Measurements from ENCODE around the gene RETSAT.
"Not testable (repeated sequence)": the region's sequence is repeated elsewhere in the genome, so short reads cannot be mapped to it uniquely, and the experiment has no call there.

The RETSAT gene

DNA sequence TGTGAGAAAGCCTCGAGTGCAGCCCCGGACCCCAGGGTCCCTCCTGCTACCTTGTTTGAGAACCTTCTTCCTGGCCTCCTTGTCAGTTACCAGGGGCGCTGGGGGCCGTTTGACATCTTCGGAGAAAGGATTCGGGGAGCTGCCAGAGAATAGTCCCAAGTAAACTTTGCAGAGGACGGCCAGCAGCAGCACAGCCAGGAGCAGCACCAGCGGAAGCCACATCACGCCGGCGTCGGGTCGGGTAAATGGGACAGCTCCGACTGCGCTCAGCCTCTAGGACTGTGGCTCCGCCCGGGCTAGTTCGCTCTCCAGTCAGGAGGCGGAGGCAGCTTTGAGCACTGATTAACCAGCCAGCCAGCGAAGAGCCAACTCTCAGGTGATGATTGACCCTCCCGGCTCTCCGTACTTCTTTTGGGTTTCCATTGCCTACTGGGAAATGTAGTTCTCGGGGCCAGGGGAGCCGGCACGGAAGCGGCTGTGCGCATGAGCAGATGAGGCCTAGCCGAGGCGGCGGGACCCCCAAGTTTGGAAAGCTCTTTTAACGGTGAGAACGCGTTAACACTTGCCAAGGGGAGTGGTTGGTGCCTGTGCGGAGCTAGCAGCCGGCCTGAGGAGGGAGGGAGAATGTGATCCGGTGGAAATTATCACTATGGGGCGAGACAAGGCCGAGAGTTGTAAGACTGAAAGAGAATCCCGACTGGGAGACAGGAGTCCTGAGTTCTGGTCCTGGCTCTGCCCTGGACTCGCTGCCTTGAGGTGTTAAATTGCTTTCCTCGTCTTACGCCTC, at the start of gene RETSAT, which contains the start of gene ELMOD3:
Gene RETSAT, minus strand, starts transcription at position 243 of the 787 bp plus-strand sequence. Its CDS starts 21 bp downstream, at position 222.
Gene ELMOD3, plus strand, starts transcription at position 484 of the 787 bp plus-strand sequence. CDS start 2,430 bp downstream, outside the sequence.
- peak; percentile 70 to 98 (median 94) for DNase-seq

DNA sequence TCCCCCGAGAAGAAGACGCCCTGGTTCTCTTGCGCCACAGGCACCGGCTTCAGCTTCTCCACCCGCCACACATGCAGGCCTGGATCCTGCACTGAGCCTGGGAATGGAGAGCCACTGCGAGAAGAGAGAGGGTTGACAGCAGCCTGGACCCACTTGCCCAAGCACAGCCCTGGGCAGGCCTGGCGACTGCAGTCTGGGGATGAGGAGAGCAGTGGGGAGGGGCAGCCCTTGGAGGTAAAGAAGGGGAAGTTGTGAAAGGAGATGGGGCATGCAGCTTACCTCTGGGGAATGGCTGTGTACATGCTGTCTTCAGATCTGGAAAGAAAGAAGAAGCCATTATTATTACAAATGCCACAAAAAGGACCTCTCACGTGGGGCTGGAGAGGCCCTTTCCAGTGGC, 47.5 kb upstream of the RETSAT start:
- DNase-seq = no peak

DNA sequence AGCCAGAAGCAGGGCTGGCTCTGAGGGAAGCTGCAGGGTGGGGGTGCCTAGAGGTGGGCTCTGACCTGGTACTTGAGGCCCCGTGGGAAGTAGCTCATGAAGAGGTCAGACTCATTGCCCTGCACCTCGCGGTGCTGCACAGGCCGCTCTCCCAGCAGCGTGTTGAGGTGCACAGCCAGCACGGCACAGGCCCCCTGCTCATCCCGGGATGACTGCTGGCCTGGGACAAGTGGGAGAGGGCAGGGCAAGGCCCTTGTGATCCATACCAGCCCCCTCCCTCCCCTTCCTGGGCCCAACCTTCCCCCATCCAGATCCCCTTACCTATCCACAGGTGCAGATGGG, 47.1 kb upstream of the RETSAT start:
- DNase-seq = no peak

DNA sequence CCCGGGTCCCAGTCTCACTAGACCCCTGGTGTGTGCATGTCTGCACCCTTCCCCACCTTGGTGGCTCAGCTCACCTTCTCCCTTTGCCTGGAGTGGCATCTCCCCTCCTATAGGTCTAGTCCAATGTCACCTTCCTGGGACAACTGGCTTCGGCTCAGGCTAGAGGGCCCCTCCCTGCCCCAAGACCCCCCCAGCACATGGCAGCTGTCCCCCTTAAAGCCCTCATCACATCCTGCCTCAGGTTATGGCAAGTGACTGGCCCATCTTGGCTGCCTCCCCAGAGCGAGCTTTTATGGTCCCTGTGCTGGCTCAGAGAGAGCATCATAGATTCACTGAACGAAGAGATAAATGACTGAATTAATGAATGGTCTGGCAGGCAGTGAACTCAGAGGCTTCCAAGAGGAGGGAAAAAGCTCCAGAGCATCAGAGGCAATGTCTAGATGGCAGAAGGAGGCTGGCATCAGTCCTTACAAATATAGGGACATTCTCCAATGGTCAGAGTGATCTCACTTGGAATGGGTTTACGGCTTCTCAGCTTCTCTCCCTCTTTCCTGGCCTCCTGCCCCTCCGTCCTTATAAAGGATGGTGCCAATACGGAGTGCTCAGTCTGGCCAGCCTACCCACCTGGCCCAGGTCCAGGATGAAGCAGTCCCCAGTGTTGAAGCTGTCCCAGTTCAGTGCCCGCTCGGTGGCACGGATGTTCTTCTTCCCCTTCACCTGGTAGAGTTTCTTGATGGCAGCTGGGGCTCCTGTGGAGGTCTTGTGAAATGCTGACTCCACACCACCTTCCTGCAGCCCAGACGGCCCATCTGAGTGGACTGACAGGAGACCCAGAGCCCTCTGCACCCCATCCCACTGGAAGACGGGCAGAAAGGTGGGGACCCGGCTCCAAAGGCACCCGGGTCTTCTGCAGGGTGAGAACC, 46.5 kb upstream of the RETSAT start:
- peak in 4 of 14 donors; percentile 59 to 88 (median 72) for DNase-seq

DNA sequence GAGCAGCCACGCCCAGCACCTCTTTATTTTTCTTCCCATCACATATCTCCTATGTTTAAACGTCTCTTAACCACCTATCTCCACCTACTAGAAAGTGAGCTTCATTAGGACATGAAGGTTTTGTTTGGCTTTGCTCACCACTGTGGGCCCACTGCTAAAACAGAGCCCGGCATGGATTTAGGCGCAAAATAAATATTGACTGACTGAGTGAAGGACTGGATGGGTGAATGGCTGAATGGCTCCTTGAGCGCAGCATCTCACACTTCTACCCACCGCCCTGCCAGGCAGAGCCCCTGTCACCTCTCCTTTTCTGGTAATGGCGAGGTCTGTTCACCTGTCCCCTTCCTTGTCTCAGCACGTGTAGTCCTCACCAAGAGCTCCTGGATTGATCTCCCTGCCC, 45.7 kb upstream of the RETSAT start:
- no peak for DNase-seq

DNA sequence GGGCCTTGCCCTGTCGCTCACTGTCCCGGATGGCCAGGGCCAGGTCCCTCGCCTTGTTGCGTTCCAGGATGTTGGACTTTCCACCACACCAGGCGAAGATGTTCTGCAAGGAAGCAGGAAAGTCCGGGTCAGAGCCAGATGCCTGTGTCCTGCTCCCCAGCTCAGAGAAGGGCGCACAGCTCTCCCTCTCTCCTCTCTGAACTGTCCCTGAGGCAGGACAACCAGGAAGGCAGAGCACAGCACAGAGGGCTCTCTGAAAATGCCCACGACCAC, 44.8 kb upstream of the RETSAT start:
- no peak for DNase-seq

DNA sequence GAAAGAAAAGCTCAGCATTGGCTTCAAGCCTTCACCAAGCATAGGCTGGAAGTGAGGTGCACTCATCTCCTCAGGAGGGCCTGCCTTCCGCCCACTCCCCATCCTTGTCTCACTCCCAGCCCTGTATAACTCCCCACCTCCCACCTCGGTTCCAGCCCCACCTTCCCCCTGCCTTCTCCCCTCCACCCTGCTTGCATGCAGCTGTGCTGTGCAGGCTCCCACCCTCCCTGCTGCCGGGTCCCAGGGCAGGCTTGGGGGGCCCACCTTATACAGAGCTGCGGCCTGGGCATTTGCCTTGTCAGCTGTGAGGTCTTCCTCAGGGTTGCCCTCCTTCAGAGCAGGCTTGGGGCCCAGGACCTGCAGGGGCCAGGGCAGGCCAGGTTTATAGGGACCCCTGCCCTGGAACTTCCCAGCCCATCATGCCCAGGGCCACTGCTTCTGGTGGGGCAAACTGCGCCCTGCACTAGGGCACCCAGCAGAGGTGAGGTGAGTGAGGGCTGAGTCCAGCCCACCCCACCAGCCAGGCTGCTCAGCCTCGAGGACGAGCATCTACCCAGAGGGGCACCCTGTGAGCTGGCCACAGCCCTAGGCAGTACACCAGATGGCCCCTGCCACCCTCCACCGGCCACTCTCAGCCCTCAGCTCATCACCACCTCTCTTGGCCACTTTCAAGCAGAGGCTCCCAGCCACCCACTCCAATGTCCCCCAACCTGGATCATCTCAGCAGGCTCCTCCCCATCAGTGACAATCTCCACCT, 44.3 kb upstream of the RETSAT start:
- no peak for DNase-seq

DNA sequence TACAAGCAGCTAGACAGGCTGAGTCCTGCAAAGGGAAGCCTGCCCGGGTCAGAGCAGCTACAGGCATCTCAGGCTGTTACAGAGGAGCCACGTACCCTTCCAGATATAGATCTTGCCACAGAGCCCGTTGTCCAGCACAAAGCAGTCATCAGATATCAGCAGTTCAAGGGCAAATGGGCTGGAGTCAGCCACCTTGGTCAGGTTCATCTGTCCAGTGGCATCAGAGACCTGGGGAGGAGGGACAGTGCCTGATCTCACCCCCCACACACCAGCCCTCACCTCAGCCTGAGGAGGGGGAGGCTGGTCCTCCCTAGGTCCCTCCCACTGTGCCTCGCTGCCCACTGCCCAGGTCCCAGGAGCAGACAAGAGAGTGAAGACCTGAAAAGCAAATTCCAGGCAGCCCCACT, 43.6 kb upstream of the RETSAT start:
- no peak for DNase-seq

DNA sequence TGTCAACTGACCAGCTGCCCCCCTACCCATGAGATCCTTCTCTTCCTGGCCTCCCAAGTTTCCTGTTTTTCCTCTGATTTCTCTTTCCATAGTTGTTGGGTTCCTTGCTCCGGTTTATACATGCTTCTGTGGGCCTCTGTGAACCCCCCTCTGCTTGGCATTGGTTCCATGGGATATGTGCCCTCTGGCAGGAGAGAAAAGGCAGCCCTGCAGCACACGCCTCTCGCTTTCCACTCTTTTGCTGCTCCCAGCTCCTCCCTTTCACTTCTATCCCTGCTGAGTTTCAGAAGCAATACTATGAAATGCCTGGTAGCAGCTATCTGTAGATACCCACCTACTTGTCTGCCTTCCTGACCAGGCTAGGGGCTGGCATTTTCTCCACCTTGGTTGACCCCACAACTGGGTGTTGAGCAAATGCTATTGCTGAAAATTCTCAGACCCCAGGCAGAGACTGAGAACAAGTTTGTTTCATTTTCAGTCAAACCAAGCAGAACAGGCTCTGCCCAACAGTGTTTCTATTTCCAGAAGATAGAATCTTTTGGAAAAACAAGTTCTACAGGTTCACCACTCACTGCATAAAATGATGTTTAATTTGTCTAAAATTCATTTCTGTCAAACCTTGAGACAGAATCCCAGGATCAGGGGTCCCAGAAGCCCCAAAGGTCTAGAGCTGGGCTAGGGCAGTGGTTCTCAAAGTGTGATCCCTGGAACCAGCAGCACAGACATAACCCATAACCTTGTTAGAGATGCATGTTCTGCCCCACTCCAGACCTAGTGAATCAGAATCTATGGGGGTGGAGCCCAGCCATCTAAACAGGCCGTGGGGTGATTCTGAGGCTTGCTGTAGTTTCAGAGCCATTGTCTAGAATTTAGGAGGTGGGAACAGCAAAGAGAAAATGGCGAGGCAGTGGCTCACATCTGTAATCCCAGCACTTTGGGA, 42.5 kb upstream of the RETSAT start:
- DNase-seq = no peak

DNA sequence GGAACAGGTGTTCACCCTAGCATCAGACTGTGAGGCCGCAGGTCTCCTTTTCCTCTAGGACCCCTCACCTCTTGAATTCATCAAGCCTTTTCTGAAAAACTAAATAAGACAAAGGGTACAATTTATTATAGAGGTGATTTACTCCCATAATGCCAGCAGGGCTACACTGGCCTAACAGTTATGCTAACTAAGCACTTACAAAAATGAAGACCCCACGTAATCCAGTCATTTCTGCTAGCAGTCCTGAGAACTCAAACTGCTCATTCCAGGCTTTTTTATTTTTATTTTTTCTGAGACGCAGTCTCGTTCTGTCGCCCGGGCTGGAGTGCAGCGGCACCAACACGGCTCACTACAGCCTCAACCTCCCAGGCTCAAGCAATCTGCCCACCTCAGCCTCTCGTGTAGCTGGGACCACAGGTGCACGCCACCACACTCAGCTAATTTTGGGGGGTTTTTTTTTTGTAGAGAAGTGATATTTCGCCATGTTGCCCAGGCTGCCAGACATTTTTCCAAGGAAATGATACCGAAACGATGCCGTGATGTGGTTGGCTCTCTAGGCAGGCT, 41.7 kb upstream of the RETSAT start:
- DNase-seq = no peak

DNA sequence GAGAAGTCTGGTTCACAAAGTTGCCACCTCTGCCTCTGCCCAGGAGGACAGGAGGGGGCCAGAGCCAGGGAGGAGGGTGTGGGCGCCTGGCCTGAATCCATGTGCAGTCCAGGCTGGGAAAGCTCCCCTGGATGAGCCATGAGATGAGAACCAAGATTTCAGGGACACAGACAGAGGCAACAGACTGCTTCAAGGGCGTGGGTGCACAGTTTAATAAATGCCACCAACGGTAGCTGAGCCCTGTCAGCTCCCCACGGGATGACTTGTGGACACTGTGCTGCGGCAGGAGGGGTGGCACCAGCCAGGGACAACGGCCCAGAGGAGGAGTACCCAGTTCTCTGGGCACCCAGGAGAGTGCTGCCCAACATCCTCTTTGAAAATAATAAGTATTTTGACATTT, 40.6 kb upstream of the RETSAT start:
- DNase-seq = no peak

DNA sequence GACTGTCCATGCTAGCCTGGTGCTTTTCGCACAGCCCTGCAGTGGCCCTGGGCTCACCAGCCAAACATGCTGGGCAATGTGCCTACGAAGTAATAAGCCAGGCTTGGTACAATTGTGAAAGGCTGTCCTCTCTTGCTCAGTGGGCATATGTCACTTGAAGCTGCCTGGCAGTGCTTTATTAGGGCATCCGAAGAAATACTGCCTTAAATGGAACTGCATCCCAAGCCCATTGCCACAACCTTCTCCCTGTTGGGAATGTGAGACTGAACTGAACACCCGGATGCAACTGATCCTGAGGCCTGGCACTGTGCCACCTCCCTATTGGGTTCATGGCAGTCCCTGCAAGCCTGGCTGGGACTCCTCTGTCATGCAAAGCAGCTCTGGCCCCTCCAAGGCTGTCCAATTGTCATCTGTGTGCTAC, 39.9 kb upstream of the RETSAT start:
- peak in 11 of 14 donors; percentile 44 to 89 (median 56) for DNase-seq

DNA sequence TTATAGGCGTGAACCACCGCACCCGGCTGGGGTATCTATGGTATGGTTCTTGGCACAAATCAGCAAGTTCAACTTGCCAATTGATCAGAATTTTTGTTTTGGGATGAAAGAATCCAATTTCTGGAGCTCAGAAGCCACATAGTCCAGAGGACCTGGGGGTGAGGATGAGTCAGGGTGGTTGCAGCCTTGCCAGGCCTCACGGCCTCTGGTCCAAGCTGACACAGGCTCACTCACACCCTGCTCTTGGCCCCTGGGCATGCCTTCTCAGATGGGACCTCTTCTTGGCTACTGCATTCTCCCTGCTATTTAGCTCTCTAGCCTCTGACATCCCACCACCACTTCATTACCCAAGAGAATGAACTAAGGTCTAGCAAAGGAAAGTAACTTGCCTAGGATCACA, 39.5 kb upstream of the RETSAT start:
- peak in 1 of 14 donors; percentile 75 for DNase-seq

DNA sequence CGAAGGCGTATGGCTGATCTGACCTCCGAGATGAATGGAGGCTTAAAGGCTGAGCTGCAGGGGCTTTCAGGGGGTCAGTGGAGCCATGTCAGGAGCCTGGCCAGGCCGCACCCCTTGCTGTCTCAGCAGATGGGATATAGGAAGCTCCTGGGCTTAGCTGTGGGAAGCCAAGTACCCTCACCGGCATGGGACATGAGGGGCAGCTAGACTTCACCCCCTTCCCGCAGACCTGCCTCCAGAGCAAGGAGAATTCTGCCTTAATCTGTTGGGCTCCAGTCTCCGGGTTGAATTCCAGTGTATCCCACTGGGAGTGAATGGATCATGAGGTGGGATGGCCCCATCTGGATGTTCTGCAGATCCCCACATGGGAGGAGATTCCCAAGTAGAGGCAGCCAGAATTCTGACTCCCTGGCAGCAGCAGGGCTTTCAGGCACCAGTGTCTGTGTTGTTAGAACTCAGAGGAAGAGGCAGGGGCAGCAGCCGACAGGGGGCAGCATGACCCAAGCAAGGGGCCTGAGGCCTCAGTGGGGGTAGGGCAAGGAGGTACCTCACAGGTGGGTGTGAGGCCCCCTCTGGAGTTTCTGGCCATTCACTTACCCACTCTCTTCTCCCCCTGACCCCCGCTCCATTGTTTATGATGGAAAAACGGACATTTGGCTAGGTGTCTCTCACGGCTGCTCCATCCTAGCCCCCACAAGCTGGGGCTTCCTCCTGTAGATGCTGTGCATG, 36.8 kb upstream of the RETSAT start:
- peak in 5 of 14 donors; percentile 19 to 49 (median 28) for DNase-seq

DNA sequence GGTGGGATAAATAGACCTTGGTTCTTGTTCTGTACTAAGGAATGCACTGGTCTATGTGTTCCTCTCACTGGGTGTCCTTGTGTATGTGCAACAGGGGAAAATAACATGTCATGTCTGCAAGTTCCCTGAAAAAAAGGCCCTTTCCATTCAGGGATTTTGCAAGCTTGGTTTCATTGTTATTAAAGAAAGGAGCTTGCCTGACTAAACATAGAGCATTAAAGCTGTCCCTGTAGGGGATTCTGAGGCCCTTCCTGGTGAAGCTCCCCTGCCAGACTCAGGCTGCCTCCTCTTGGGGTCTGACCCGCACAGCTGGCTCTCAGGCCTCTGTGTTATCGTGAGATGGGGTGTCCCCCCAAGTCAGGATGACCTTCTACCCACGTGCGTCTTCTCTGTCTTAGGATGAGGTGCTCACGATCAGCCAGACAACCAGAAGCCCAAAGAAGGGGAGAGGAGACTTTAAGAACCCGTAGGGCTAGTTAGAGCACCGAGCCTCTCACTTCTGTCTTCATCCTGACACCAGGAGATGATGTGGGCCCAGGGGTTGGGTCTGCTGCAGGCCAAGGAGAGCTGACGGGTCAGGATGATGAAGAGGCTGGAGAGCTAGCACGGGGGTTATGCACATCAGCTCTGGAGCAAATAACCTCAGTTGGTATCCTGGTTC, 34.7 kb upstream of the RETSAT start:
- DNase-seq = no peak

DNA sequence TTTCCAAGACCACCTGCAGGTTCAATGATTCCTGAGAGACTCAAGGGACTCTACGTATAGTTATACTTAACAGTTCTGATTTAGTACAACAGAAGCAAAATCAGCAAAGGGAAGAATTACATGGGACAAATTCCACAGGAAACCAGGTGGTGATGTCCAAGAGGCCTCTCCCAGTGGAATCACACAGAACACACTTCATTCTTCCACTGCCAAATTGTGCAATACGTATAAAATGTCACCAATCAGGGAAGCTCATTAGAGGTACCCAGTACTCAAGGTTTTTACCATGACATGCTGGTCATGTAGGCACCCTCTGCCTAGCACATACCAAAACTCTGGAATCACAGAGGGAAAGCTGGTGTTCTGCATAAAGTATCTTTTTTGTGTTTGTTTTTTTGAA, 33.4 kb upstream of the RETSAT start:
- DNase-seq = no peak

DNA sequence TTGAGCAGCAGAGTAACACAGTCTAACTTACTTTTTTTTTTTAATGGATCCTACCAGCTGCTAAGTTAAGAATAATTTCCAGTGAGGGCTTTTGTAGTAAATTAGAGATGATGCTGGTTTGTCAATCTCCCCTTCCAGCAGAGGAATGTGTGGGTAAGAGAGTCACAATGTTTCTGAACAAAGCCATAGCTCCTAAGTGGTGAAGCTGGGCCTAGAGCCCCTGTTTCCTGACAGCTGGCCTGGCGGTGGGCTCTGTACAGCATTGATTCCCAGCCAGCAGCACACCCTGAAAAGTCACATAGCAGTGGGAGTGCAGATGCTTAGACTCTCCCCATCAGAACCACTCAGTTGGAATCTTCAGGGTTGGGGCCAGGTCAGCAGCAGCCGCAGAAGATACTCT, 31.4 kb upstream of the RETSAT start:
- DNase-seq = no peak

DNA sequence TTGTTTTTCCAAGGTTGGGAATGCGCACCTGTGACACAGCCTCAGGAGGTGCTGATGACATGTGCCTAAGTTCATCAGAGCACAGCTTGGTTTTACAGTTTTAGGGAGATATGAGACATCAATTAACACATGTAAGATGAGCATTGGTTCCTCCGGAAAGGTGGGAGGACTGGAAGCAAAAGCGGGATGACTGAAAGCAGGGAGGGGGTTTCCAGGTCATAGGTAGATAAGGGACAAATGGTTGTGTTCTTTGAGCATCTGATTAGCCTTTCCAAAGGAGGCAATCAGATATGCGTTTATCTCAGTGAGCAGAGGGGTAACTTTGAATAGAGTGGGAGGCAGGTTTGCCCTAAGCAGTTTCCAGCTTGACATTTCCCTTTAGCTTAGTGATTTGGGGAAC, 29.5 kb upstream of the RETSAT start:
- DNase-seq = no peak

DNA sequence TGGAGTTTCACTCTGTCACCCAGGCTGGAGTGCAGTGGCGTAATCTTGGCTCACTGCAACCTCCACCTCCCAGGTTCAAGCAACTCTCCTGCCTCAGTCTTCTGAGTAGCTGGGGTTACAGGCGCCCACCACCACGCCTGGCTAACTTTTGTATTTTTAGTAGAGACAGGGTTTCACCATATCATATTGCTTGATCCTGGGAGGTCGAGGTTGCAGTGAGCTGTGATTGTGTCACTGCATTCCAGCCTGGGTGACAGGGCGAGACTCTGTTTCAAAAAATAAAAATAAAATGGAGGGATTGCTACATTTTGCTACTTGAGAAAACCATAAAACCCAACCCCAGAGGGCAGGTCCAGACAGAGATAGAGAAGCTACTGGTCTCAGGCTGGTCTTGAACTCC, 28.8 kb upstream of the RETSAT start:
- DNase-seq = not testable (repeated sequence)

DNA sequence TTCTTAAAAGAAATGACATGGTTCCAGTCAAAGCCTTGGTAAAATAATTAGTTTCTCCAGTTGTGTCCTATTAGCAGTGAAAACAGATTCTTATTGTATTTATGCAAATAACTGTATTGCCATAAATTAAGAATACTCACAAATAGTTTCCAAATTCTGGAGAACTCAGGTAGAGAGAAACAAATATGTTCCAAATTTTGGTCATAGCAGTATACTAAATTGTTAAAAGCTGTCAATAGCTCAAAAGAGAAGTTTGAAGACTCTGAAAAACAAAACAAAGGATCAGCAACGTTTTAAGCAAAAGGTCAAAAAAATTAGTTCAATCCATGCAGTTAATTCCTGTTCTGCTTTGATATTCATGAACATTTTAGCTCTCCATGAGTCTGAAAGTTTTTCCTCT, 25.7 kb upstream of the RETSAT start:
- DNase-seq = no peak
